GM23338 (cell line): ENCODE measurements around the gene STPG4. TPM values are rescaled to one million over a fixed set of nuclear protein-coding genes. Genes with fewer than 3 reads are reported as not detected.

Experiments
- ATAC-seq: fragments of 200-7000 bp; cut with Tn5 transposase; 3 replicates; pipeline ENCODE4 v1.9.1; 2020
- DNase-seq: peaks from one replicate; pipeline ENCODE4 v3.0.0-alpha.2; 2015; ENCODE audit warnings: low spot score
- H2AFZ ChIP-seq: fragments of 200-600 bp; sonication (generic); 2 replicates; pipeline ENCODE4 v1.8.0; 2016; ENCODE audit warnings: antibody characterized with exemption, mild to moderate bottlenecking, moderate library complexity
- H3F3A ChIP-seq: fragments of 200-600 bp; sonication (generic); replicated peaks from 2 replicates; pipeline ENCODE4 v1.8.0; 2017; ENCODE audit warnings: antibody characterized with exemption, mixed run types, low read depth
- H3K27ac ChIP-seq: fragments of 200-600 bp; sonication (generic); 2 replicates; pipeline ENCODE4 v1.6.1; 2016; ENCODE audit warnings: low read depth
- H3K27me3 ChIP-seq: fragments of 200-600 bp; sonication (generic); 2 replicates; pipeline ENCODE4 v1.8.0; 2016; ENCODE audit warnings: mild to moderate bottlenecking, mixed run types, moderate library complexity; ENCODE audit not compliant: insufficient read depth
- H3K36me3 ChIP-seq: fragments of 200-600 bp; sonication (generic); 2 replicates; pipeline ENCODE4 v1.8.0; 2016; ENCODE audit warnings: mild to moderate bottlenecking; ENCODE audit not compliant: insufficient read depth
- H3K4me1 ChIP-seq: fragments of 200-600 bp; sonication (generic); 2 replicates; pipeline ENCODE4 v1.8.0; 2016; ENCODE audit warnings: mild to moderate bottlenecking, moderate library complexity; ENCODE audit not compliant: insufficient read depth
- H3K4me2 ChIP-seq: fragments of 200-600 bp; sonication (generic); 2 replicates; pipeline ENCODE4 v1.7.1; 2017; ENCODE audit warnings: mixed run types
- H3K4me3 ChIP-seq: fragments of 200-600 bp; sonication (generic); 2 replicates; pipeline ENCODE4 v1.6.1; 2016; ENCODE audit warnings: mixed run types
- H3K79me2 ChIP-seq: fragments of 200-600 bp; sonication (generic); replicated peaks from 2 replicates; pipeline ENCODE4 v1.8.0; 2017; ENCODE audit warnings: mild to moderate bottlenecking; ENCODE audit not compliant: insufficient read depth
- H3K9me2 ChIP-seq: fragments of 200-600 bp; sonication (generic); 2 replicates; pipeline ENCODE4 v1.8.0; 2017; ENCODE audit not compliant: insufficient read depth
- H4K20me1 ChIP-seq: fragments of 200-600 bp; sonication (generic); replicated peaks from 2 replicates; pipeline ENCODE4 v1.8.0; 2017; ENCODE audit warnings: mild to moderate bottlenecking; ENCODE audit not compliant: insufficient read depth
- H3K27ac Mint-ChIP-seq: 2 replicates; pipeline ENCODE4 v1.8.0; 2020; ENCODE audit warnings: inconsistent platforms, mild to moderate bottlenecking, moderate library complexity, mixed read lengths
- H3K27me3 Mint-ChIP-seq: 3 replicates; pipeline ENCODE4 v1.8.0; 2022; ENCODE audit warnings: low read depth, mild to moderate bottlenecking, moderate library complexity, mixed read lengths, inconsistent platforms; ENCODE audit not compliant: insufficient read depth, poor library complexity
- H3K36me3 Mint-ChIP-seq: 3 replicates; pipeline ENCODE4 v1.8.0; 2021; ENCODE audit warnings: low read depth, mild to moderate bottlenecking, inconsistent platforms, moderate library complexity, mixed read lengths
- H3K4me1 Mint-ChIP-seq: 3 replicates; pipeline ENCODE4 v1.8.0; 2020; ENCODE audit warnings: mild to moderate bottlenecking, inconsistent platforms, mixed read lengths
- H3K4me3 Mint-ChIP-seq: 3 replicates; pipeline ENCODE4 v1.8.0; 2021; ENCODE audit warnings: moderate library complexity, mild to moderate bottlenecking, inconsistent platforms, mixed read lengths
- H3K9me3 Mint-ChIP-seq: 3 replicates; pipeline ENCODE4 v1.8.0; 2020; ENCODE audit warnings: moderate library complexity, mild to moderate bottlenecking, inconsistent platforms, mixed read lengths
- CREB1 ChIP-seq: fragments of 250-450 bp; sonication (Bioruptor Pico); IDR thresholded peaks from 2 replicates; pipeline ENCODE4 v1.5.0; 2020; ENCODE audit warnings: low read depth, mild to moderate bottlenecking, moderate library complexity
- EZH2 ChIP-seq: fragments of 200-600 bp; sonication (generic); IDR thresholded peaks from one replicate; pipeline ENCODE4 v1.8.0; 2017; ENCODE audit warnings: antibody characterized with exemption, mild to moderate bottlenecking, low read depth; ENCODE audit not compliant: unreplicated experiment
- EZH2phosphoT487 ChIP-seq: fragments of 200-600 bp; sonication (generic); IDR thresholded peaks from one replicate; pipeline ENCODE4 v1.8.1; 2018; ENCODE audit warnings: antibody characterized with exemption; ENCODE audit not compliant: unreplicated experiment
- JUNB ChIP-seq: IDR thresholded peaks from one replicate; pipeline ENCODE4 v1.6.1; 2016; ENCODE audit warnings: antibody characterized with exemption; ENCODE audit not compliant: unreplicated experiment
- POLR2AphosphoS5 ChIP-seq: IDR thresholded peaks from 2 replicates; pipeline ENCODE4 v1.6.1; 2016; ENCODE audit warnings: antibody characterized with exemption, low read depth
- STAT1 ChIP-seq: IDR thresholded peaks from one replicate; pipeline ENCODE4 v1.6.1; 2016; ENCODE audit warnings: antibody characterized with exemption; ENCODE audit not compliant: unreplicated experiment
- ZNF331 ChIP-seq: fragments of 250-450 bp; sonication (Bioruptor Pico); IDR thresholded peaks from 2 replicates; pipeline ENCODE4 v1.5.0; 2020; ENCODE audit warnings: low read depth, mild to moderate bottlenecking, moderate library complexity
- ZNF462 ChIP-seq: fragments of 250-450 bp; sonication (Bioruptor Pico); IDR thresholded peaks from 2 replicates; pipeline ENCODE4 v1.5.0; 2020; ENCODE audit warnings: mild to moderate bottlenecking, moderate library complexity
- polyA plus RNA-seq: library from polyadenylated mRNA; unstranded; fragments of >200 nt; fragmentation: Nextera tagmentation; extraction: Ambion mirVana; gene quantifications from 2 replicates; pipeline ENCODE4 v1.2.1, GENCODE V29; 2016
- total RNA-seq: library from RNA; depleted of rRNA; stranded (reverse); fragments of >200 nt; shearing (Covaris generic); gene quantifications from 2 replicates; pipeline ENCODE4 v1.2.3, GENCODE V29; 2014
- TF ChIP-seq, protein P1 (sequence below), 2 experiments: fragments of 200-600 bp in 1 of 2; sonication (generic) in 1 of 2; conservative IDR thresholded peaks; 2 replicates each; pipeline versions ENCODE4 v1.5.1 to v1.6.1; 2016 to 2017; ENCODE audit warnings: antibody characterized with exemption in 2 of 2, low read depth in 2 of 2, mild to moderate bottlenecking in 2 of 2, moderate library complexity in 1 of 2

The STPG4 gene
- total and polyA plus RNA-seq, 2 experiments from 2014 or later: 0.28 TPM; not detected in 1

DNA sequence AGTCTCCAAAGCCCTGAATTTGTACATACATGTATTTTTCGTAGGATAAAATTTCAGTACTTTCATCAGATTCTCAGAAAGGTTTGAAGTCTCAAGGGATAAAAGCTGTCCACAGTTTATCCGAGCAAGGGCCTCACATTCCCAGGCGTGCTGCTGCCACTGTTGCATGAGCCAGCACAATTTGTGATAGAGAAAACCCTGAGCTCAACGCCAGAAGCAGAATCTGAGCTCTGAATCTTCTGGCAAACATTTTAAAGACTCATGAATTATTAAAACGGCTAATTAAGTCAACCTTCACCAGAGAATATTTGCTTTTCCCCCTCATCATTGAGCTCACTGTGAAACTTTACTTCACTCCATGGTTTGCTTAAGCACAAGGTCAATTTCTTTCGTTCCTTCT lies 38.5 kb upstream of the STPG4 start (continued):
- TF ChIP-seq, protein P1, sequence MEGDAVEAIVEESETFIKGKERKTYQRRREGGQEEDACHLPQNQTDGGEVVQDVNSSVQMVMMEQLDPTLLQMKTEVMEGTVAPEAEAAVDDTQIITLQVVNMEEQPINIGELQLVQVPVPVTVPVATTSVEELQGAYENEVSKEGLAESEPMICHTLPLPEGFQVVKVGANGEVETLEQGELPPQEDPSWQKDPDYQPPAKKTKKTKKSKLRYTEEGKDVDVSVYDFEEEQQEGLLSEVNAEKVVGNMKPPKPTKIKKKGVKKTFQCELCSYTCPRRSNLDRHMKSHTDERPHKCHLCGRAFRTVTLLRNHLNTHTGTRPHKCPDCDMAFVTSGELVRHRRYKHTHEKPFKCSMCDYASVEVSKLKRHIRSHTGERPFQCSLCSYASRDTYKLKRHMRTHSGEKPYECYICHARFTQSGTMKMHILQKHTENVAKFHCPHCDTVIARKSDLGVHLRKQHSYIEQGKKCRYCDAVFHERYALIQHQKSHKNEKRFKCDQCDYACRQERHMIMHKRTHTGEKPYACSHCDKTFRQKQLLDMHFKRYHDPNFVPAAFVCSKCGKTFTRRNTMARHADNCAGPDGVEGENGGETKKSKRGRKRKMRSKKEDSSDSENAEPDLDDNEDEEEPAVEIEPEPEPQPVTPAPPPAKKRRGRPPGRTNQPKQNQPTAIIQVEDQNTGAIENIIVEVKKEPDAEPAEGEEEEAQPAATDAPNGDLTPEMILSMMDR (conservative IDR thresholded peaks at IDR 0.05; ENCODE audit: low read depth in 2 of 2): no peak
- TF ChIP-seq STAT1 (no peak), EZH2phosphoT487 (no peak), JUNB (no peak), ZNF331 (CRISPR knock-in tag) (no peak)

GRCh38 chr2:47190188-47190881 lies 35.2 kb upstream of the STPG4 start:
- ATAC-seq (no peak), DNase-seq (no peak)
- Histone ChIP-seq H4K20me1 (no peaks in the 10 kb centered on the region), H2AFZ (no peak overlapping the region), H3K36me3 (no peaks in the 10 kb centered on the region), H3K4me2 (no peak overlapping the region), H3K27me3 (no peaks in the 10 kb centered on the region), H3K4me3 (no peak overlapping the region), H3K27ac (no peak overlapping the region), H3K9me2 (no peaks in the 10 kb centered on the region), H3F3A (no peaks in the 10 kb centered on the region), H3K4me1 (peaks cover 31% of the 10 kb centered on the region), H3K79me2 (no peaks in the 10 kb centered on the region)
- TF ChIP-seq POLR2AphosphoS5 (no peak), ZNF462 (CRISPR knock-in tag) (no peak), EZH2 (no peak), CREB1 (CRISPR knock-in tag) (no peak), ZNF331 (CRISPR knock-in tag) (no peak)
- TF ChIP-seq, protein P1 (conservative IDR thresholded peaks at IDR 0.05; ENCODE audit: low read depth in 2 of 2): no peak
- Mint-ChIP-seq H3K4me3 (no peak overlapping the region), H3K4me1 (peaks cover 55% of the 10 kb centered on the region), H3K27ac (no peak overlapping the region; the same call in 1 of the 2 replicates), H3K27me3 (peaks cover 2% of the 10 kb centered on the region), H3K36me3 (no peaks in the 10 kb centered on the region), H3K9me3 (no peaks in the 10 kb centered on the region)
